Esophagus muscularis mucosa (tissue), 4 donors: Measurements from ENCODE around the gene FLCN. TPM values are rescaled to one million over a fixed set of nuclear protein-coding genes. Genes with fewer than 3 reads are reported as not detected.
A peak's percentile ranks its signal among the peaks of the same experiment; 100 is the strongest.

ENCODE experiments used
- DNase-seq: peaks from one replicate; pipeline ENCODE4 v3.0.0-alpha.2; 2017; ENCODE audit errors: extremely low spot score
- H3K27ac ChIP-seq, 4 donors: fragments of 200-600 bp; sonication (generic); replicated peaks in 1 of 4; 1 replicate in 3 of 4; 2 replicates in 1 of 4; pipeline ENCODE4 v1.5.1; 2016 to 2019; ENCODE audit warnings: mild to moderate bottlenecking in 1 of 4
- H3K27me3 ChIP-seq, 4 donors: fragments of 200-600 bp; sonication (generic); one replicate each; pipeline versions ENCODE4 v1.5.1 to v1.6.0; 2016 to 2019
- H3K36me3 ChIP-seq, 4 donors: fragments of 200-600 bp; sonication (generic); one replicate each; pipeline ENCODE4 v1.5.1; 2016 to 2019
- H3K4me1 ChIP-seq, 4 donors: fragments of 200-600 bp; sonication (generic); one replicate each; pipeline ENCODE4 v1.5.1; 2016 to 2019
- H3K4me3 ChIP-seq, 4 donors: fragments of 200-600 bp; sonication (generic); 1 replicate in 2 of 4; 2 replicates in 2 of 4; pipeline ENCODE4 v1.5.1; 2016 to 2019; ENCODE audit warnings: mild to moderate bottlenecking in 4 of 4, moderate library complexity in 1 of 4
- H3K9me3 ChIP-seq, 4 donors: fragments of 200-600 bp; sonication (generic); 1 replicate in 3 of 4; 2 replicates in 1 of 4; pipeline ENCODE4 v1.5.1; 2016 to 2019
- EP300 ChIP-seq: sonication (generic); formaldehyde crosslinking; IDR thresholded peaks from one replicate; pipeline ENCODE4 v1.6.1; 2017; ENCODE audit warnings: antibody characterized with exemption
- POLR2A ChIP-seq: fragments of 450-650 bp; IDR thresholded peaks from one replicate; pipeline ENCODE4 v1.6.1; 2017; ENCODE audit warnings: antibody characterized with exemption, moderate library complexity, mild to moderate bottlenecking, low read depth
- POLR2AphosphoS5 ChIP-seq, 2 donors: sonication (generic); formaldehyde crosslinking; IDR thresholded peaks; one replicate each; pipeline ENCODE4 v1.6.1; 2017; ENCODE audit warnings: antibody characterized with exemption in 2 of 2
- WGBS: methylation state at CpG from one replicate; pipeline ENCODE4 v1.1.5; 2018; 5-methylcytosine and 5-hydroxymethylcytosine counted together
- intact Hi-C: fragments of 100-400 bp; cut with DNase I; formaldehyde crosslinking; loops from one replicate; pipeline ENCODE4 v1.15.1; 2023
- total RNA-seq, 4 donors: library from RNA; depleted of rRNA; stranded (reverse); fragments of >200 nt; gene quantifications; one replicate each; pipeline versions ENCODE4 v1.1.0 to v1.2.1, GENCODE V29; 2016
- TF ChIP-seq, protein P1 (sequence below), 3 experiments: fragments of 200-600 bp in 2 of 3; fragments of 450-650 bp in 1 of 3; sonication (generic) in 2 of 3; IDR thresholded peaks; one replicate each; pipeline ENCODE4 v1.5.1; 2017 to 2019; ENCODE audit warnings: antibody characterized with exemption in 3 of 3, mild to moderate bottlenecking in 2 of 3, moderate library complexity in 1 of 3

FLCN gene
- total RNA-seq, 4 donors from 2014 or later = 21.5 to 64.7 (median 45.5) TPM

DNA sequence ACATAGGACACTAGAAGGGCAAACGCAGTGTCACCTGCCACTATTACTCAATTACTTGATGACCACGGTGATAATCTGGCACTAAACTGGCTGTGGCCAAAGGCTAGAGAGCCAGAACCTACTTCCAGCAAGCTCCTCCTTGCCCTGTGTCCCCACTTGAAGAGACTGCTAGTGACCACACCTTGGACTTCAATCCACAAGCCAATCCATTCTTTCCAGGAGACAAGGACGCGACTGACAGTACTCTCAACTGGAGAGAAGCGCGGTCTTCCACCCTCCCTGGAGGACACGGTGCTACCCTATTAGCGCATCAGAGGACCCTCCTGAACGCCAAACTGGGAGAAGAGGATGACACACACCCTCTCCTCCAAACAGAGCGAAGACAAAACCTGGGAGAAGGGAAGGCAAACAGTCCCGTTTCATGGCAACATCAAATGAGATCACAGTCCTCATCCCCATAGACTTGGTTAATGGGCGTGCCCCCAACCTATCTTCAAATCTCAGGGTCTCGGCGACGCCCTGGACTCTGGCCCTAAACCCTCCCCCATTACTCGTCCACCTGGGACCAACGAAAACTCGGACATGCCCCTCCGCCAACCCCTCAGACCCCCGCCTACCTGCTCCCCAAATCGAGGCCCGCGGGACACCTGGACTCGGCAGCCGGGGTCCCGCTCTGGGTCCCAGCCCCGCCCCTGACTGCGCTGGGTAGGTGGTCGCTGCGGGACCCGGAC, 508 bp downstream of the FLCN start:
- H3K4me3 ChIP-seq = peak overlapping the region; percentile 89 to 100 (median 96)
- TF ChIP-seq EP300 = no peak
- TF ChIP-seq, protein P1, sequence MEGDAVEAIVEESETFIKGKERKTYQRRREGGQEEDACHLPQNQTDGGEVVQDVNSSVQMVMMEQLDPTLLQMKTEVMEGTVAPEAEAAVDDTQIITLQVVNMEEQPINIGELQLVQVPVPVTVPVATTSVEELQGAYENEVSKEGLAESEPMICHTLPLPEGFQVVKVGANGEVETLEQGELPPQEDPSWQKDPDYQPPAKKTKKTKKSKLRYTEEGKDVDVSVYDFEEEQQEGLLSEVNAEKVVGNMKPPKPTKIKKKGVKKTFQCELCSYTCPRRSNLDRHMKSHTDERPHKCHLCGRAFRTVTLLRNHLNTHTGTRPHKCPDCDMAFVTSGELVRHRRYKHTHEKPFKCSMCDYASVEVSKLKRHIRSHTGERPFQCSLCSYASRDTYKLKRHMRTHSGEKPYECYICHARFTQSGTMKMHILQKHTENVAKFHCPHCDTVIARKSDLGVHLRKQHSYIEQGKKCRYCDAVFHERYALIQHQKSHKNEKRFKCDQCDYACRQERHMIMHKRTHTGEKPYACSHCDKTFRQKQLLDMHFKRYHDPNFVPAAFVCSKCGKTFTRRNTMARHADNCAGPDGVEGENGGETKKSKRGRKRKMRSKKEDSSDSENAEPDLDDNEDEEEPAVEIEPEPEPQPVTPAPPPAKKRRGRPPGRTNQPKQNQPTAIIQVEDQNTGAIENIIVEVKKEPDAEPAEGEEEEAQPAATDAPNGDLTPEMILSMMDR (IDR thresholded peaks at IDR 0.05) = no peak
- no peak for TF ChIP-seq POLR2A
- no peak for TF ChIP-seq POLR2AphosphoS5 (IDR thresholded peaks at IDR 0.05)
- no peaks in the 10 kb centered on the region for H3K27me3 ChIP-seq
- H3K27ac ChIP-seq = peak overlapping the region; percentile 92 to 98 (median 96)
- peaks cover 37 to 58% (median 48%) of the 10 kb centered on the region in 4 donors for H3K4me1 ChIP-seq
- DNase-seq = no peak
- H3K36me3 ChIP-seq = peaks cover 7 to 15% (median 13%) of the 10 kb centered on the region in 4 donors
- WGBS = 0% methylated on average over 18 of the region's 31 CpGs
- H3K9me3 ChIP-seq = no peaks in the 10 kb centered on the region
- intact Hi-C loops = loop anchor here (2.0 to 5.0 kb wide), 3 partner anchors 84 to 236 kb away; partner anchors contain the start of gene MPRIP

DNA sequence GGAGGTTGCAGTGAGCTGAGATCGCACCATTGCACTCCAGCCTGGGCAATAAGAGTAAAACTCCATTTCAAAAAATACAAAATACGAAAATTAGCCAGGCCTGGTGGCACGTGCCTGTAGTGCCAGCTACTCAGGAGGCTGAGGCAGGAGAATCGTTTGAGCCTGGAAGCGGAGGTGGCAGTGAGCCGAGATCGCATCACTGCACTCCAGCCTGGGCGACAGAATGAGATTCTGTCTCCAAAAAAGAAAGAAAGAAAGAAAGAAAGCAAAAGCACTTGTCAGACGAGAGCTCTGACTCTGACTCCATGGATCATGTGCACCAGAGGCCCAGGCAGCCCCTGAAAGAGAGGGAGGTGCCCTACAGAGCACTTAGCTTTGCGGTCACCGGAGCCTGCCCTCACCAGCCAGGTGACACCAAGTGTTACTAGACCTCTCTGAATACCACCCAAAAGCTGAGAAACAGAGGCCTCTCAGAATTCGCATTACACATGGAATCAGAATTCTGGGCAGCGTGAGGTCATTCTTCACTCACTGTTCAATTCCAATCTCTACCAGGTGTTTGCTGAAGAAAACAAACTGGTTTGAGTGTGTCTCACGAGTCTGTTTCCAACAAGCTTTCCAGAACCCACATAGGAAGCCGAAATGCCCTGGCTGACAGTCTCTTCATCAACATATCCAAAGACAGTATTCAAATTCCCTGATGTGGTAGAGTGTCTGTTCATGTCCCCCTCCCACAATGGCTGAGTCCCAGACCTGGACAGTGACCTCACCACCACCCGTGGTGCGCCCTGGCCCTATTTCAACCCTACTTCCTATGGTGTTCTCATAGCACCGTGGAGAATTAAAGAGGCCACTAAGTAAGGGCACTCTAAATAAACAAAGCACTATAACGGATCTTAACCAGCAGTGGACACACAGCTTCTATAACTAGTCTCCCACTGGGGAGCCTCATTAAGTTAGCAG, 1.5 kb downstream of the FLCN start:
- WGBS = 57% methylated on average over 16 of the region's 19 CpGs
- Histone ChIP-seq H3K27ac (peak overlapping the region; percentile 92 to 98 (median 96)), H3K9me3 (no peaks in the 10 kb centered on the region), H3K27me3 (no peaks in the 10 kb centered on the region), H3K36me3 (peaks cover 17 to 25% (median 23%) of the 10 kb centered on the region in 4 donors), H3K4me3 (peak overlapping the region; percentile 89 to 100 (median 96)), H3K4me1 (peaks cover 37 to 62% (median 48%) of the 10 kb centered on the region in 4 donors)
- intact Hi-C loops = loop anchor here (2.0 to 5.0 kb wide), 3 partner anchors 83 to 235 kb away; partner anchors contain the start of gene MPRIP
- DNase-seq = no peak
- TF ChIP-seq, protein P1 (IDR thresholded peaks at IDR 0.05) = no peak
- TF ChIP-seq POLR2A = no peak
- no peak for TF ChIP-seq EP300

DNA sequence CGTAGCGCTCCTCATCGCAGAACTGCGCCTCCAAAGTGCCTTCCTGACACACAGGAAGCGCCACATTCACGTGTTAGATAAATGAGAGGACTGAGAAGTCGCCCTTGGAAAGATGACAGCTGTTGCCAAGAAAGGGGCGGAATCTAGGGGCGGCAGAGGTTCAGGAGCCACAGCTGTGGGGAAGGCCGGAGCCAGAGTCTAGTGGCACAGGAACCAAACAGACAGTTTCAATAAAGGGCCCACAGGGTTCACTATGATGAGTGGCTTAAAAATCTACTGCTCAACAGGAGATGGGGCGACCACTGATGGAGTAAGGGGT, 4.7 kb downstream of the FLCN start:
- TF ChIP-seq EP300 = no peak
- TF ChIP-seq POLR2A = no peak
- TF ChIP-seq, protein P1 (IDR thresholded peaks at IDR 0.05) = no peak
- no peak for TF ChIP-seq POLR2AphosphoS5 (IDR thresholded peaks at IDR 0.05)
- Histone ChIP-seq H3K4me3 (no peak overlapping the region), H3K27me3 (no peaks in the 10 kb centered on the region), H3K36me3 (peaks cover 48 to 57% (median 55%) of the 10 kb centered on the region in 4 donors), H3K9me3 (no peaks in the 10 kb centered on the region), H3K27ac (no peak overlapping the region), H3K4me1 (peaks cover 33 to 57% (median 47%) of the 10 kb centered on the region in 4 donors)
- DNase-seq = no peak
- intact Hi-C loops = no loop called here
- WGBS = 70% methylated on average over 11 of the region's 11 CpGs

DNA sequence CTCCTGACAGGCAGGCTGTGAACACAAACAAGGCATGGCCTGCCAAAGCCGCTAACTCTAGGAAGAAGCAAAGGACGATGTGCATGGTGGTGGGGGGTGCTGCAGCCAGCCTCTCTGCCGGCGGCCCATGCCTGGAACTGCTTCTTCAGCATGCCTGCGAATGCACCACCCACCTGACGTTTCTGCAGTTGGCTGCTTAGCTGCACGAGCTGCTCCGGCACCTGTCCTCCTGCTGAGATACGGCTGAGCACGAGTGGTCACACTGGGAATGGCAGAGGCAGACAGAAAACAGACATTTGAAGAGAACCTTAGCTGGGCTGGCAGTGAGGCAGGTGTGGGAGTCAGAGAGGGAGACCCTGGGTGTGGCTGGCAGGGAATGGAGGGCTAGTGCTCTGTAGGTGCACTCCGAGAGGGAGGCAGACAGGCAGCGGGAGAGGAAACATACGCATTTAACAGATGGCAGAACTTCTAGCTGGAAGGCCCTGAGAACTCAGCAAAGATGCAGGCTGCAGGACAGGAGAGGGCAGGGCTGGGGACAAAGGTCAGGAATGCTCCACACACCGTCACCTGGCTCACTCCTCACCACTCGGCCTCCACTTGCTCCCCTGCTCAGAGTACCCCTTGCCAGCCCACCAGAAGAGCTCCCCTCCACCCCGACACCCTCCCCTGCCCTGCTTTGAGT, 5.2 kb downstream of the FLCN start:
- no peak for DNase-seq
- intact Hi-C loops = no loop called here
- no peaks in the 10 kb centered on the region for H3K9me3 ChIP-seq
- WGBS = 71% methylated on average over 15 of the region's 16 CpGs
- H3K36me3 ChIP-seq = peaks cover 53 to 62% (median 60%) of the 10 kb centered on the region in 4 donors
- peaks cover 33 to 58% (median 47%) of the 10 kb centered on the region in 4 donors for H3K4me1 ChIP-seq
- H3K27me3 ChIP-seq = no peaks in the 10 kb centered on the region
- TF ChIP-seq POLR2AphosphoS5 (IDR thresholded peaks at IDR 0.05) (no peak), POLR2A (no peak), EP300 (no peak)
- TF ChIP-seq, protein P1 (IDR thresholded peaks at IDR 0.05) = no peak
- no peak overlapping the region for H3K4me3 ChIP-seq
- no peak overlapping the region for H3K27ac ChIP-seq
